ENCODE measurements around the gene OPA3.

The OPA3 gene

GRCh38 chr19:45616704-45617017 is 32.1 kb upstream of the OPA3 start:
- TF ChIP-seq CTCF (IDR thresholded peaks at IDR 0.05), result no peak

GRCh38 chr19:45615795-45616703 is 31.4 kb upstream of the OPA3 start:
- TF ChIP-seq CTCF (IDR thresholded peaks at IDR 0.05), result no peak

GRCh38 chr19:45613926-45614725 is 29.5 kb upstream of the OPA3 start:
- no peak for TF ChIP-seq CTCF (IDR thresholded peaks at IDR 0.05)

GRCh38 chr19:45608948-45609347 is 24.3 kb upstream of the OPA3 start:
- no peak for TF ChIP-seq CTCF (IDR thresholded peaks at IDR 0.05)

- TF ChIP-seq CTCF (IDR thresholded peaks at IDR 0.05), result peak; percentile 55
These were observed 22.7 kb upstream of the OPA3 start for GRCh38 chr19:45607071-45608029.

- TF ChIP-seq CTCF (IDR thresholded peaks at IDR 0.05), result no peak
These were observed 17.1 kb upstream of the OPA3 start, which contains the start of gene GPR4 for GRCh38 chr19:45601524-45602374. GPR4 (minus strand) TSS chr19:45602212; CDS start chr19:45591866, 10,346 bp downstream.

Measured in LNCAP (cell line).